Trophoblast cell (in vitro differentiated cells and primary cell): ENCODE results near the gene SPRYD7.

Experiments
- DNase-seq, 2 donors: peaks; one replicate each; pipeline ENCODE4 v3.0.0-alpha.2; 2016
- H2AFZ ChIP-seq: 2 replicates; pipeline ENCODE4 v1.6.1; 2013; ENCODE audit warnings: low read length, moderate library complexity, mild to moderate bottlenecking; ENCODE audit not compliant: insufficient read depth, poor library complexity
- H2AK5ac ChIP-seq: 2 replicates; pipeline ENCODE4 v1.6.1; 2013; ENCODE audit warnings: mild to moderate bottlenecking, low read length
- H2BK120ac ChIP-seq: 2 replicates; pipeline ENCODE4 v1.6.1; 2013; ENCODE audit warnings: low read length, mild to moderate bottlenecking, moderate library complexity; ENCODE audit not compliant: insufficient read depth, poor library complexity
- H2BK12ac ChIP-seq: 2 replicates; pipeline ENCODE4 v1.6.1; 2013; ENCODE audit warnings: mild to moderate bottlenecking, low read length, moderate library complexity
- H2BK5ac ChIP-seq: 2 replicates; pipeline ENCODE4 v1.6.1; 2013; ENCODE audit warnings: low read length, low read depth, moderate library complexity, mild to moderate bottlenecking; ENCODE audit not compliant: poor library complexity
- H3K14ac ChIP-seq: 2 replicates; pipeline ENCODE4 v1.6.1; 2013; ENCODE audit warnings: mild to moderate bottlenecking, low read length
- H3K18ac ChIP-seq: 2 replicates; pipeline ENCODE4 v1.6.1; 2013; ENCODE audit warnings: mild to moderate bottlenecking, low read length
- H3K23ac ChIP-seq: 2 replicates; pipeline ENCODE4 v1.6.1; 2013; ENCODE audit warnings: low read length
- H3K27ac ChIP-seq: 2 replicates; pipeline ENCODE4 v1.5.1; 2013; ENCODE audit warnings: low read depth, mild to moderate bottlenecking, inconsistent platforms, low read length, moderate library complexity
- H3K27me3 ChIP-seq: 2 replicates; pipeline ENCODE4 v1.6.1; 2013; ENCODE audit warnings: inconsistent platforms, mild to moderate bottlenecking, low read length, moderate library complexity; ENCODE audit not compliant: insufficient read depth
- H3K36me3 ChIP-seq, 2 experiments: 1 replicate in 1 of 2; 2 replicates in 1 of 2; pipeline ENCODE4 v1.6.1; 2013; ENCODE audit warnings: low read length in 2 of 2, mild to moderate bottlenecking in 2 of 2, moderate library complexity in 1 of 2; ENCODE audit not compliant: insufficient read depth in 2 of 2, control insufficient read depth in 1 of 2
- H3K4ac ChIP-seq: 2 replicates; pipeline ENCODE4 v1.6.1; 2013; ENCODE audit warnings: low read depth, mild to moderate bottlenecking, low read length, moderate library complexity
- H3K4me1 ChIP-seq, 2 experiments: 1 replicate in 1 of 2; 2 replicates in 1 of 2; pipeline ENCODE4 v1.6.1; 2013; ENCODE audit warnings: low read length in 2 of 2, mild to moderate bottlenecking in 2 of 2, moderate library complexity in 1 of 2; ENCODE audit not compliant: insufficient read depth in 2 of 2, control insufficient read depth in 1 of 2
- H3K4me2 ChIP-seq: 2 replicates; pipeline ENCODE4 v1.6.1; 2013; ENCODE audit warnings: inconsistent platforms, mild to moderate bottlenecking, low read length, moderate library complexity
- H3K4me3 ChIP-seq: 2 replicates; pipeline ENCODE4 v1.5.1; 2013; ENCODE audit warnings: mild to moderate bottlenecking, low read depth, low read length, inconsistent platforms
- H3K79me1 ChIP-seq: one replicate; pipeline ENCODE4 v1.6.1; 2013; ENCODE audit warnings: low read length
- H3K79me2 ChIP-seq: 2 replicates; pipeline ENCODE4 v1.6.1; 2013; ENCODE audit warnings: low read length, mild to moderate bottlenecking; ENCODE audit not compliant: control insufficient read depth, insufficient read depth, poor library complexity
- H3K9ac ChIP-seq: 2 replicates; pipeline ENCODE4 v1.6.1; 2013; ENCODE audit warnings: mild to moderate bottlenecking, low read length
- H3K9me3 ChIP-seq: 2 replicates; pipeline ENCODE4 v1.6.1; 2013; ENCODE audit warnings: low read depth, mild to moderate bottlenecking, control low read depth, inconsistent platforms, low read length; ENCODE audit not compliant: insufficient read depth
- H4K12ac ChIP-seq: 2 replicates; pipeline ENCODE4 v1.6.1; 2013; ENCODE audit warnings: low read depth, mild to moderate bottlenecking, low read length, moderate library complexity
- H4K8ac ChIP-seq: 2 replicates; pipeline ENCODE4 v1.6.1; 2013; ENCODE audit warnings: low read depth, mild to moderate bottlenecking, low read length, moderate library complexity
- H4K91ac ChIP-seq: one replicate; pipeline ENCODE4 v1.6.1; 2013; ENCODE audit warnings: low read depth, mild to moderate bottlenecking, low read length, moderate library complexity
- WGBS: extraction: QIAGEN DNeasy Blood & Tissue Kit; methylation state at CpG from one replicate; pipeline ENCODE4 v1.1.7; 2013; ENCODE audit warnings: missing lambda C conversion rate; ENCODE audit not compliant: insufficient read length, insufficient coverage; ENCODE audit errors: extremely low coverage; 5-methylcytosine and 5-hydroxymethylcytosine counted together

SPRYD7 gene

DNA sequence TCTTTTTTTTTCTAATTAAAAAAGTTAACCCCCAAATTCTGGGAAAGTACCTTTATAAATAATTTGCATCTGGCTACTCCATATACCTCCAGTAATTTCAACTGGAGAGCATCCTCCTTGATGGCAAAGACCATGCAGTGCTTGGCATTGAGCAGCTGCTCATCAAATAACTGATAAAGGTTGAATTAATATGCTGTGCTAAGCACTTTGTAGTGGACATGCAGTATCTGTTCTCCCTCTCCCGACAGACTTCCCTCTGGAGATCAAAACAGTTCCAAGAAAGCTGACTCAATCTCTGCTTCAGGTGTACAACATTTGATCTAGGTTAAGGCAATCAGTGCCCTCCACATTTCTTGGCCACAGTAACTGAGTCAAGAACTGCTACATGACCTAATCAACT is 3.3 kb downstream of the SPRYD7 start:
- Histone ChIP-seq H3K9me3 (no peaks in the 10 kb centered on the region), H3K36me3 (peaks cover 3 to 6% of the 10 kb centered on the region in 2 experiments), H3K27ac (no peak overlapping the region)

GRCh38 chr13:49932066-49932465 is 4.1 kb downstream of the SPRYD7 start:
- H4K8ac ChIP-seq: no peak overlapping the region
- no peak overlapping the region for H3K4ac ChIP-seq
- H3K9me3 ChIP-seq: no peaks in the 10 kb centered on the region
- H3K23ac ChIP-seq: no peak overlapping the region
- peaks cover 3% of the 10 kb centered on the region for H3K79me2 ChIP-seq
- no peak overlapping the region for H2BK120ac ChIP-seq
- H3K14ac ChIP-seq: no peak overlapping the region
- peaks cover 7 to 9% of the 10 kb centered on the region in 2 experiments for H3K36me3 ChIP-seq
- H2BK12ac ChIP-seq: no peak overlapping the region
- H2AFZ ChIP-seq: no peak overlapping the region
- H3K79me1 ChIP-seq: peaks cover 5% of the 10 kb centered on the region
- H3K4me1 ChIP-seq: no peaks in the 10 kb centered on the region
- no peak overlapping the region for H3K4me3 ChIP-seq
- H4K91ac ChIP-seq: no peak overlapping the region
- H3K27ac ChIP-seq: no peak overlapping the region
- no peak overlapping the region for H3K9ac ChIP-seq
- no CpG with 5 or more reads among the region's 2 CpGs for WGBS
- DNase-seq: no peak
- no peak overlapping the region for H2BK5ac ChIP-seq
- no peak overlapping the region for H3K4me2 ChIP-seq
- no peak overlapping the region for H3K18ac ChIP-seq
- H3K27me3 ChIP-seq: no peaks in the 10 kb centered on the region
- no peak overlapping the region for H2AK5ac ChIP-seq
- H4K12ac ChIP-seq: no peak overlapping the region

More for the DNA sequence above, 3.3 kb downstream of the SPRYD7 start:
- Histone ChIP-seq H3K27me3 (no peaks in the 10 kb centered on the region), H2AFZ (no peak overlapping the region), H3K9ac (no peak overlapping the region), H3K79me1 (peaks cover 5% of the 10 kb centered on the region), H4K12ac (no peak overlapping the region), H3K18ac (no peak overlapping the region), H2BK120ac (no peak overlapping the region), H3K4me3 (no peak overlapping the region), H4K91ac (no peak overlapping the region), H2BK5ac (no peak overlapping the region), H3K14ac (no peak overlapping the region), H3K4ac (no peak overlapping the region), H2BK12ac (no peak overlapping the region), H3K4me1 (no peaks in the 10 kb centered on the region), H3K79me2 (peaks cover 3% of the 10 kb centered on the region), H3K4me2 (no peak overlapping the region), H2AK5ac (no peak overlapping the region), H4K8ac (no peak overlapping the region), H3K23ac (no peak overlapping the region)
- no CpG with 5 or more reads among the region's 1 CpG for WGBS
- DNase-seq: no peak

- Histone ChIP-seq H3K36me3 (peaks cover 13 to 22% of the 10 kb centered on the region in 2 experiments), H3K4me2 (no peak overlapping the region), H3K14ac (no peak overlapping the region), H3K9ac (no peak overlapping the region), H3K18ac (no peak overlapping the region), H2BK12ac (no peak overlapping the region), H3K4me3 (no peak overlapping the region), H3K4me1 (no peaks in the 10 kb centered on the region), H2BK120ac (no peak overlapping the region), H2AK5ac (no peak overlapping the region), H3K79me2 (no peaks in the 10 kb centered on the region), H3K27me3 (no peaks in the 10 kb centered on the region), H4K12ac (no peak overlapping the region), H3K27ac (no peak overlapping the region), H3K4ac (no peak overlapping the region), H4K91ac (no peak overlapping the region), H3K23ac (no peak overlapping the region), H3K79me1 (no peaks in the 10 kb centered on the region), H2BK5ac (no peak overlapping the region), H2AFZ (no peak overlapping the region), H4K8ac (no peak overlapping the region), H3K9me3 (no peaks in the 10 kb centered on the region)
- WGBS: no CpG with 5 or more reads among the region's 3 CpGs
- DNase-seq: no peak
These were observed 8.4 kb downstream of the SPRYD7 start for GRCh38 chr13:49927755-49928154.

GRCh38 chr13:49925881-49926418 is 10.2 kb downstream of the SPRYD7 start:
- peaks cover 15 to 22% of the 10 kb centered on the region in 2 experiments for H3K36me3 ChIP-seq
- no peaks in the 10 kb centered on the region for H3K4me1 ChIP-seq
- H3K27ac ChIP-seq: no peak overlapping the region
- H3K79me2 ChIP-seq: no peaks in the 10 kb centered on the region
- no peaks in the 10 kb centered on the region for H3K27me3 ChIP-seq
- no peak overlapping the region for H2BK12ac ChIP-seq
- no peak overlapping the region for H2AFZ ChIP-seq
- no peak overlapping the region for H2AK5ac ChIP-seq
- H2BK120ac ChIP-seq: no peak overlapping the region
- no peak overlapping the region for H3K23ac ChIP-seq
- no peak overlapping the region for H3K4ac ChIP-seq
- no peak overlapping the region for H3K4me3 ChIP-seq
- no peak overlapping the region for H4K8ac ChIP-seq
- no CpG with 5 or more reads among the region's 2 CpGs for WGBS
- no peaks in the 10 kb centered on the region for H3K9me3 ChIP-seq
- H3K9ac ChIP-seq: no peak overlapping the region
- H3K18ac ChIP-seq: no peak overlapping the region
- no peak overlapping the region for H3K14ac ChIP-seq
- no peaks in the 10 kb centered on the region for H3K79me1 ChIP-seq
- H4K12ac ChIP-seq: no peak overlapping the region
- no peak overlapping the region for H4K91ac ChIP-seq
- no peak overlapping the region for H3K4me2 ChIP-seq
- H2BK5ac ChIP-seq: no peak overlapping the region
- DNase-seq: no peak
